ENCODE measurements around the gene SRSF8. TPM values are rescaled to one million over a fixed set of nuclear protein-coding genes. Genes with fewer than 3 reads are reported as not detected.

SRSF8 gene
- total RNA-seq, 2 donors from 2014 or later, result 22.7 to 23.9 TPM

- TF ChIP-seq POLR2A (IDR thresholded peaks at IDR 0.05) (no peak), CTCF (IDR thresholded peaks at IDR 0.05) (no peak)
- ATAC-seq (peak; percentile 1), DNase-seq (peak in 1 of 4 donors; percentile 61)
- H3K4me3 ChIP-seq, result peak overlapping the region; percentile 69 to 70
- peaks cover 17% of the 10 kb centered on the region for H3K4me1 ChIP-seq
- WGBS, 2 donors, result 0 to 1% methylated on average over 15 to 16 of the region's 16 CpGs
- H3K27ac ChIP-seq, result peak overlapping the region; percentile 95 to 99 (median 98)
- intact Hi-C loops (cut with DNase I), result no loop called here
- no peaks in the 10 kb centered on the region for H3K36me3 ChIP-seq (replicated peaks in 1 of 2; ENCODE audit: insufficient read depth in 1 of 2, low read depth in 2 of 2)
- H3K9me3 ChIP-seq, result no peaks in the 10 kb centered on the region
- H3K27me3 ChIP-seq, result no peaks in the 10 kb centered on the region
Measured at GRCh38 chr11:95067841-95068219, 1.1 kb downstream of the SRSF8 start.

- peak; percentile 83 to 94 (median 87) for DNase-seq
- WGBS, 2 donors, result 0 to 1% methylated on average over 5 of the region's 5 CpGs
- Histone ChIP-seq H3K36me3 (replicated peaks in 1 of 2; ENCODE audit: insufficient read depth in 1 of 2, low read depth in 2 of 2) (no peaks in the 10 kb centered on the region), H3K27ac (peak overlapping the region; percentile 95 to 99 (median 98)), H3K4me1 (peaks cover 17% of the 10 kb centered on the region), H3K27me3 (no peaks in the 10 kb centered on the region), H3K4me3 (peak overlapping the region in 1 of 2 donors; percentile 70), H3K9me3 (no peaks in the 10 kb centered on the region)
- intact Hi-C loops (cut with DNase I), result no loop called here
- TF ChIP-seq CTCF (IDR thresholded peaks at IDR 0.05), result peak in 1 of 7 experiments; percentile 14
- TF ChIP-seq POLR2A (IDR thresholded peaks at IDR 0.05), result peak; percentile 52 to 90 (median 89)
- peak; percentile 81 for ATAC-seq
Measured at GRCh38 chr11:95068549-95068948, 1.8 kb downstream of the SRSF8 start.

- intact Hi-C loops (cut with DNase I), result no loop called here
- Histone ChIP-seq H3K4me3 (no peak overlapping the region), H3K4me1 (peaks cover 32% of the 10 kb centered on the region), H3K27me3 (no peaks in the 10 kb centered on the region), H3K27ac (no peak overlapping the region), H3K36me3 (replicated peaks in 1 of 2; ENCODE audit: insufficient read depth in 1 of 2, low read depth in 2 of 2) (no peaks in the 10 kb centered on the region), H3K9me3 (no peaks in the 10 kb centered on the region)
- ATAC-seq (no peak), DNase-seq (no peak)
- 76 to 92% methylated on average over 1 of the region's 1 CpG for WGBS, 2 donors
- TF ChIP-seq POLR2A (IDR thresholded peaks at IDR 0.05) (no peak), CTCF (IDR thresholded peaks at IDR 0.05) (no peak)
Measured at GRCh38 chr11:95070471-95070870, 3.8 kb downstream of the SRSF8 start.

GRCh38 chr11:95072948-95073347, 6.2 kb downstream of the SRSF8 start:
- no peaks in the 10 kb centered on the region for H3K36me3 ChIP-seq (replicated peaks in 1 of 2; ENCODE audit: insufficient read depth in 1 of 2, low read depth in 2 of 2)
- H3K27me3 ChIP-seq, result no peaks in the 10 kb centered on the region
- peaks cover 48% of the 10 kb centered on the region for H3K4me1 ChIP-seq
- no peak overlapping the region for H3K4me3 ChIP-seq
- intact Hi-C loops (cut with DNase I), result no loop called here
- TF ChIP-seq POLR2A (IDR thresholded peaks at IDR 0.05) (no peak), CTCF (IDR thresholded peaks at IDR 0.05) (no peak)
- ATAC-seq (no peak), DNase-seq (no peak)
- no peaks in the 10 kb centered on the region for H3K9me3 ChIP-seq
- no peak overlapping the region for H3K27ac ChIP-seq

DNA sequence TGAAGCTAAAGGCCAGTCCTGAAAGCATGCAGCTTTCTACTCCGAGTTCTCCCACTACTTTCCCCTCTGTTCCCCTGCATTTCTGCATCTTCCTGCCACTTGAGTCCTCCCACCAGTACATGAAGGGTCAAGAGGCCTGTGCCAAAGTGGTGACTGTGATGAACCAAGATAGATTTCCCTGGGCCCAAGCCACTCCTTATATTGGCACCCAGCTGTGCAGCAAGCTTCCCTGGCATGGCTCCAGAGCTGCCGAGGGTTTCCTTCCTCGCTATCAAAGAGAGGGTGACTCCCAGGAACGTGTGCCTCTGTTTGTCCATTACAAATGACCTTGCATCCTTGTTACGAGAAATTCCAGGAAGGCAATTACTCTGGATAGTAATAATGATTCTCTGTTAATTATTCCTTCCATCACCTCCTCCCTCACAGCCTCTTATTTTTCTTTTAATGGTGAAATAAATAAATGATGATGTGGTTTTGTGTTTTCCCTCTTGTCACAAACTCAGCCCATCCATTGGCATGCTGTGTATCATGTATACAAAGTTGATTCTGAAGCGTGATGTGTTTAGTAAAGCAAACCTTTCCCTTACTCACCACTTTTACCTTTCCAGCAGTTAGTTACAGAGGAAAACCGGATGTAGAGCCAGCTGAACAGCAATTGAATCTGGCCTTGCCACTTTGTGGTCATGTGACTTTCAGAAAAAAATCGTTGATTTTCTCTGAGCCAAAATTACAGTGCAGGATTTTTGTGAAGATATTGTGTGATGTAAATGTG, 8.3 kb downstream of the SRSF8 start:
- WGBS, 2 donors, result 21% methylated on average over 8 of the region's 8 CpGs
- no peak overlapping the region for H3K4me3 ChIP-seq
- no peaks in the 10 kb centered on the region for H3K36me3 ChIP-seq (replicated peaks in 1 of 2; ENCODE audit: insufficient read depth in 1 of 2, low read depth in 2 of 2)
- TF ChIP-seq POLR2A (IDR thresholded peaks at IDR 0.05), result no peak
- no peak for TF ChIP-seq CTCF (IDR thresholded peaks at IDR 0.05)
- H3K4me1 ChIP-seq, result peaks cover 38% of the 10 kb centered on the region
- no peaks in the 10 kb centered on the region for H3K27me3 ChIP-seq
- H3K9me3 ChIP-seq, result no peaks in the 10 kb centered on the region
- DNase-seq (peak; percentile 60 to 72 (median 70)), ATAC-seq (peak; percentile 67)
- intact Hi-C loops (cut with DNase I), result no loop called here
- peak overlapping the region; percentile 17 to 68 (median 44) for H3K27ac ChIP-seq

All from body of pancreas (tissue), 4 donors.